Breast epithelium (tissue), 4 donors: ENCODE results near the gene BCL3. TPM values are rescaled to one million over a fixed set of nuclear protein-coding genes. Genes with fewer than 3 reads are reported as not detected.
A peak's percentile ranks its signal among the peaks of the same experiment; 100 is the strongest.

Experiments
- DNase-seq, 2 donors: peaks; one replicate each; pipeline ENCODE4 v3.0.0-alpha.2; 2019; ENCODE audit warnings: low spot score in 2 of 2
- H3K27ac ChIP-seq, 2 donors: fragments of 200-600 bp; sonication (generic) in 1 of 2; one replicate each; pipeline ENCODE4 v1.5.1; 2016 to 2019; ENCODE audit warnings: mild to moderate bottlenecking in 1 of 2
- H3K27me3 ChIP-seq, 2 donors: fragments of 200-600 bp; sonication (generic) in 1 of 2; one replicate each; pipeline versions ENCODE4 v1.5.1 to v1.6.0; 2017 to 2019; ENCODE audit warnings: control low read depth in 1 of 2, mild to moderate bottlenecking in 1 of 2
- H3K36me3 ChIP-seq: fragments of 200-600 bp; one replicate; pipeline ENCODE4 v1.5.1; 2019
- H3K4me1 ChIP-seq, 2 donors: fragments of 200-600 bp; sonication (generic); one replicate each; pipeline ENCODE4 v1.5.1; 2016 to 2019; ENCODE audit warnings: control low read depth in 1 of 2
- H3K4me3 ChIP-seq, 3 donors: fragments of 200-600 bp; sonication (generic); 1 replicate in 2 of 3; 2 replicates in 1 of 3; pipeline ENCODE4 v1.5.1; 2016 to 2019; ENCODE audit warnings: mild to moderate bottlenecking in 3 of 3, moderate library complexity in 2 of 3
- H3K9me3 ChIP-seq, 2 donors: fragments of 200-600 bp; sonication (generic) in 1 of 2; one replicate each; pipeline ENCODE4 v1.5.1; 2016 to 2019; ENCODE audit warnings: control low read depth in 1 of 2
- CTCF ChIP-seq, 3 donors: fragments of 450-650 bp; IDR thresholded peaks; one replicate each; pipeline ENCODE4 v1.5.1; 2016 to 2017; ENCODE audit warnings: antibody characterized with exemption in 3 of 3, mild to moderate bottlenecking in 3 of 3, moderate library complexity in 3 of 3
- POLR2A ChIP-seq: fragments of 450-650 bp; IDR thresholded peaks from one replicate; pipeline ENCODE4 v1.6.1; 2016; ENCODE audit warnings: antibody characterized with exemption, mild to moderate bottlenecking, moderate library complexity
- POLR2AphosphoS5 ChIP-seq, 3 donors: sonication (generic); formaldehyde crosslinking; IDR thresholded peaks; one replicate each; pipeline ENCODE4 v1.6.1; 2017; ENCODE audit warnings: antibody characterized with exemption in 3 of 3
- intact Hi-C: fragments of 100-400 bp; cut with DNase I; formaldehyde crosslinking; loops from one replicate; pipeline ENCODE4 v1.15.1; 2023; ENCODE audit warnings: low total_unique reads
- total RNA-seq, 3 donors: library from RNA; depleted of rRNA; stranded (reverse); fragments of >200 nt; gene quantifications; one replicate each; pipeline ENCODE4 v1.1.0, GENCODE V29; 2016

BCL3 gene
- total RNA-seq, 3 donors from 2014 or later = 4.3 to 37.6 (median 34.4) TPM

GRCh38 chr19:44788971-44789370 is 40.5 kb downstream of the BCL3 start:
- Histone ChIP-seq H3K36me3 (no peaks in the 10 kb centered on the region), H3K4me3 (no peak overlapping the region), H3K9me3 (no peaks in the 10 kb centered on the region), H3K27ac (no peak overlapping the region), H3K4me1 (no peaks in the 10 kb centered on the region), H3K27me3 (no peaks in the 10 kb centered on the region)
- TF ChIP-seq POLR2A (no peak), CTCF (IDR thresholded peaks at IDR 0.05) (no peak), POLR2AphosphoS5 (IDR thresholded peaks at IDR 0.05) (no peak)
- DNase-seq = no peak
- intact Hi-C loops = no loop called here

GRCh38 chr19:44789943-44790483 is 41.5 kb downstream of the BCL3 start:
- intact Hi-C loops = no loop called here
- Histone ChIP-seq H3K9me3 (no peaks in the 10 kb centered on the region), H3K4me1 (no peaks in the 10 kb centered on the region), H3K4me3 (no peak overlapping the region), H3K27ac (no peak overlapping the region), H3K27me3 (no peaks in the 10 kb centered on the region), H3K36me3 (no peaks in the 10 kb centered on the region)
- TF ChIP-seq POLR2AphosphoS5 (IDR thresholded peaks at IDR 0.05) (no peak), CTCF (IDR thresholded peaks at IDR 0.05) (no peak), POLR2A (no peak)
- no peak for DNase-seq

- Histone ChIP-seq H3K4me1 (no peaks in the 10 kb centered on the region), H3K4me3 (no peak overlapping the region), H3K27me3 (no peaks in the 10 kb centered on the region), H3K27ac (no peak overlapping the region), H3K9me3 (no peaks in the 10 kb centered on the region), H3K36me3 (no peaks in the 10 kb centered on the region)
- DNase-seq = no peak
- intact Hi-C loops = no loop called here
- TF ChIP-seq POLR2A = no peak
- TF ChIP-seq POLR2AphosphoS5 (IDR thresholded peaks at IDR 0.05) = no peak
- no peak for TF ChIP-seq CTCF (IDR thresholded peaks at IDR 0.05)
Observed at GRCh38 chr19:44792281-44792680, 43.8 kb downstream of the BCL3 start.

GRCh38 chr19:44794610-44795009 is 46.1 kb downstream of the BCL3 start:
- intact Hi-C loops = no loop called here
- Histone ChIP-seq H3K27ac (no peak overlapping the region), H3K36me3 (no peaks in the 10 kb centered on the region), H3K4me1 (no peaks in the 10 kb centered on the region), H3K9me3 (no peaks in the 10 kb centered on the region), H3K4me3 (no peak overlapping the region), H3K27me3 (no peaks in the 10 kb centered on the region)
- DNase-seq = no peak
- TF ChIP-seq CTCF (IDR thresholded peaks at IDR 0.05) (no peak), POLR2A (no peak), POLR2AphosphoS5 (IDR thresholded peaks at IDR 0.05) (no peak)

GRCh38 chr19:44795398-44795987 is 47.0 kb downstream of the BCL3 start:
- no peak for TF ChIP-seq CTCF (IDR thresholded peaks at IDR 0.05)
- Histone ChIP-seq H3K4me3 (no peak overlapping the region), H3K4me1 (no peaks in the 10 kb centered on the region), H3K36me3 (no peaks in the 10 kb centered on the region), H3K27me3 (no peaks in the 10 kb centered on the region), H3K9me3 (no peaks in the 10 kb centered on the region), H3K27ac (peak overlapping the region; percentile 80 to 86)
- no peak for DNase-seq
- intact Hi-C loops = no loop called here
